ENCODE results near the gene CD22.

The CD22 gene

GRCh38 chr19:35388277-35389054 is 59.5 kb downstream of the CD22 start:
- no peak for DNase-seq (ENCODE audit: low read depth)

- no peak for DNase-seq (ENCODE audit: low read depth)
Measured at GRCh38 chr19:35389192-35389861, 60.3 kb downstream of the CD22 start.

GRCh38 chr19:35392742-35393715 is 64.0 kb downstream of the CD22 start:
- no peak for DNase-seq (ENCODE audit: low read depth)

GRCh38 chr19:35395382-35396199 is 66.6 kb downstream of the CD22 start:
- DNase-seq (ENCODE audit: low read depth), result no peak

- DNase-seq (ENCODE audit: low read depth), result no peak
Measured at GRCh38 chr19:35396240-35396885, 67.4 kb downstream of the CD22 start.

Data from stimulated activated CD4-positive, alpha-beta T cell treated with anti-CD3 and anti-CD28 coated beads, Interleukin-2, amount 100 ng/mL, for 4 hours (primary cell).